ENCODE results near the gene PACRG. TPM values are rescaled to one million over a fixed set of nuclear protein-coding genes. Genes with fewer than 3 reads are reported as not detected.

The PACRG gene
- total RNA-seq, 1 donor from 2014 or later = 8.2 TPM

GRCh38 chr6:163176097-163176496 is 448.3 kb downstream of the PACRG start:
- ATAC-seq (no peak), DNase-seq (no peak)
- intact Hi-C loops (cut with micrococcal nuclease) = no loop called here

- DNase-seq (no peak), ATAC-seq (no peak)
- intact Hi-C loops (cut with micrococcal nuclease) = no loop called here
Measured at GRCh38 chr6:163177007-163177406, 449.2 kb downstream of the PACRG start.

- ATAC-seq (no peak), DNase-seq (no peak)
- intact Hi-C loops (cut with micrococcal nuclease) = no loop called here
Measured at GRCh38 chr6:163177892-163178420, 450.2 kb downstream of the PACRG start.

- DNase-seq = no peak
- no peak for ATAC-seq
- intact Hi-C loops (cut with micrococcal nuclease) = no loop called here
Measured at GRCh38 chr6:163179061-163179460, 451.3 kb downstream of the PACRG start.

GRCh38 chr6:163179721-163180120 is 451.9 kb downstream of the PACRG start:
- no peak for DNase-seq
- intact Hi-C loops (cut with micrococcal nuclease) = loop anchor here (5.0 kb wide), 1 partner anchor 238 kb away; no protein-coding TSS in a partner anchor
- ATAC-seq = no peak

GRCh38 chr6:163180874-163181541 is 453.2 kb downstream of the PACRG start:
- ATAC-seq (peak; percentile 97), DNase-seq (peak; percentile 87)
- intact Hi-C loops (cut with micrococcal nuclease) = loop anchor here (5.0 kb wide), 1 partner anchor 236 kb away; no protein-coding TSS in a partner anchor

- intact Hi-C loops (cut with micrococcal nuclease) = loop anchor here (5.0 kb wide), 1 partner anchor 236 kb away; no protein-coding TSS in a partner anchor
- DNase-seq = no peak
- ATAC-seq = no peak
Measured at GRCh38 chr6:163181666-163182180, 453.9 kb downstream of the PACRG start.

- DNase-seq (no peak), ATAC-seq (no peak)
- intact Hi-C loops (cut with micrococcal nuclease) = loop anchor here (5.0 kb wide), 1 partner anchor 235 kb away; no protein-coding TSS in a partner anchor
Measured at GRCh38 chr6:163182696-163183095, 454.9 kb downstream of the PACRG start.

GRCh38 chr6:163183806-163184205 is 456.0 kb downstream of the PACRG start:
- DNase-seq = no peak
- intact Hi-C loops (cut with micrococcal nuclease) = loop anchor here (5.0 kb wide), 1 partner anchor 233 kb away; no protein-coding TSS in a partner anchor
- peak; percentile 33 for ATAC-seq

GRCh38 chr6:163185744-163186143 is 458.0 kb downstream of the PACRG start:
- intact Hi-C loops (cut with micrococcal nuclease) = no loop called here
- DNase-seq = no peak
- ATAC-seq = no peak

GRCh38 chr6:163186527-163186926 is 458.8 kb downstream of the PACRG start:
- DNase-seq (no peak), ATAC-seq (no peak)
- intact Hi-C loops (cut with micrococcal nuclease) = no loop called here

- no peak for DNase-seq
- intact Hi-C loops (cut with micrococcal nuclease) = no loop called here
- ATAC-seq = no peak
Measured at GRCh38 chr6:163187201-163187600, 459.4 kb downstream of the PACRG start.

- intact Hi-C loops (cut with micrococcal nuclease) = no loop called here
- no peak for DNase-seq
- no peak for ATAC-seq
Measured at GRCh38 chr6:163187606-163188005, 459.8 kb downstream of the PACRG start.

GRCh38 chr6:163188746-163189145 is 461.0 kb downstream of the PACRG start:
- DNase-seq (no peak), ATAC-seq (no peak)
- intact Hi-C loops (cut with micrococcal nuclease) = no loop called here

GRCh38 chr6:163189609-163190008 is 461.8 kb downstream of the PACRG start:
- DNase-seq = no peak
- ATAC-seq = no peak
- intact Hi-C loops (cut with micrococcal nuclease) = no loop called here

GRCh38 chr6:163190786-163191185 is 463.0 kb downstream of the PACRG start:
- ATAC-seq = no peak
- intact Hi-C loops (cut with micrococcal nuclease) = no loop called here
- no peak for DNase-seq

- intact Hi-C loops (cut with micrococcal nuclease) = no loop called here
- DNase-seq (no peak), ATAC-seq (peak; percentile 41)
Measured at GRCh38 chr6:163191704-163192537, 464.1 kb downstream of the PACRG start.

GRCh38 chr6:163192591-163192990 is 464.8 kb downstream of the PACRG start:
- intact Hi-C loops (cut with micrococcal nuclease) = no loop called here
- peak; percentile 69 for ATAC-seq

GRCh38 chr6:163193326-163193725 is 465.6 kb downstream of the PACRG start:
- ATAC-seq (no peak), DNase-seq (no peak)
- intact Hi-C loops (cut with micrococcal nuclease) = no loop called here

More at GRCh38 chr6:163192591-163192990, 464.8 kb downstream of the PACRG start:
- no peak for DNase-seq
